Vagina (tissue), 2 donors: Measurements from ENCODE around the gene PPP1R13B.

ENCODE experiments used
- CTCF ChIP-seq, 3 experiments: fragments of 450-650 bp in 2 of 3; fragments of 200-600 bp in 1 of 3; sonication (generic) in 1 of 3; IDR thresholded peaks; one replicate each; pipeline ENCODE4 v1.5.1; 2017 to 2019; ENCODE audit warnings: antibody characterized with exemption in 3 of 3, mild to moderate bottlenecking in 2 of 3, moderate library complexity in 2 of 3
- POLR2A ChIP-seq, 2 donors: fragments of 450-650 bp; IDR thresholded peaks; one replicate each; pipeline ENCODE4 v1.6.1; 2017; ENCODE audit warnings: antibody characterized with exemption in 2 of 2, mild to moderate bottlenecking in 2 of 2, moderate library complexity in 2 of 2
- POLR2AphosphoS5 ChIP-seq, 2 donors: sonication (generic); formaldehyde crosslinking; IDR thresholded peaks; one replicate each; pipeline ENCODE4 v1.9.0; 2017; ENCODE audit warnings: antibody characterized with exemption in 2 of 2, mild to moderate bottlenecking in 2 of 2, low read depth in 1 of 2; ENCODE audit not compliant: insufficient read depth in 1 of 2

DNA sequence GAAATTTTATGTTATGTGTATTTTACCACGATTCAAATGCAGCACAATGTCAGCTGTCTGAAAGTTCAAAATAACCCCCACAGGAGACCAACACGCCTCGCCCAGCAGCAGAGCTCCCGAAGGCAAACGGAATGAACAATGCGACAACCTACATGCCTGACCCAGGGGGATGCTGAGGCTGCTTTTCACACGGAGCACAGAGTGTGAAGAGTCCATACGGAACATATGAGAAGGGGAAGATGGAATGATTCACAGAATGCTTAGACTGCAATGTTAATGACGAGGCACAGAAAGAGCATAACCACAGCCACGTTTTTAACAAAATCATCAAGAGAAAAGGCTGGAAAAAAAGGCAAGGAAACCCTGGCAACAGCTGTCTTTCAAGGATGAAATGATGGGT lies 109.2 kb downstream of the PPP1R13B start:
- no peak for TF ChIP-seq CTCF (IDR thresholded peaks at IDR 0.05)
- no peak for TF ChIP-seq POLR2AphosphoS5 (IDR thresholded peaks at IDR 0.05; ENCODE audit: insufficient read depth in 1 of 2, low read depth in 1 of 2)
- no peak for TF ChIP-seq POLR2A (IDR thresholded peaks at IDR 0.05)
